CD4-positive, alpha-beta T cell treated with Interleukin-17A for 4 hours (primary cell): ENCODE measurements around the gene MR1.
A peak's percentile ranks its signal among the peaks of the same experiment; 100 is the strongest.

Experiments used
- DNase-seq: peaks from one replicate; pipeline ENCODE4 v3.0.0-alpha.2; 2020; ENCODE audit warnings: mixed read lengths

The MR1 gene

DNA sequence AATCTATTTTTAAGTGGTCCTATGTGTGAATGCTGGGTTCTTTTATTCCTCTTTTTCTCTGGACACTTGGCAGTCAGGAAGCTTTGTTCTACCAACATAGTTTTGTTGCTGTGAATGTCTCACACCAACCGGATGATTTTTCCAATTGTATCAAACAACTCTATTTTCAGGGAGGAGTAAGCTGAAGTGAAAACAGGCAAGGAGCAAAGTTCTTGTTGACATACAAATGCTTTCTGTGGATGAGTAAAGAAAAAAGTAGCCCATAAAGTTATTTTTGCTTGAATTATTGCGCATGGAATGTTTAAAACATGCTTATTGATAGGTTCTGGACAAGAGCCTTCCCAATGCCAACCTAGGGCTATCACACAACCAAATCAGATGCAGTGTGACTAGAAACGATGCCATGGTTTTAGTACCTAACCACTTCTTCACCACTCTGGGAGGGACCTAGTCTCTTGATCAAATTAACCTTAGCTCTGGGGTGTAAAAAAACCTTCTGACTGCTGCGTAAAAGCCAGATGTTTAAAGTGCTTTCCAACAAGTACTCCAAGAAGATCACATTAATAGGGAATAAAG is 59.2 kb downstream of the MR1 start:
- no peak for DNase-seq

DNA sequence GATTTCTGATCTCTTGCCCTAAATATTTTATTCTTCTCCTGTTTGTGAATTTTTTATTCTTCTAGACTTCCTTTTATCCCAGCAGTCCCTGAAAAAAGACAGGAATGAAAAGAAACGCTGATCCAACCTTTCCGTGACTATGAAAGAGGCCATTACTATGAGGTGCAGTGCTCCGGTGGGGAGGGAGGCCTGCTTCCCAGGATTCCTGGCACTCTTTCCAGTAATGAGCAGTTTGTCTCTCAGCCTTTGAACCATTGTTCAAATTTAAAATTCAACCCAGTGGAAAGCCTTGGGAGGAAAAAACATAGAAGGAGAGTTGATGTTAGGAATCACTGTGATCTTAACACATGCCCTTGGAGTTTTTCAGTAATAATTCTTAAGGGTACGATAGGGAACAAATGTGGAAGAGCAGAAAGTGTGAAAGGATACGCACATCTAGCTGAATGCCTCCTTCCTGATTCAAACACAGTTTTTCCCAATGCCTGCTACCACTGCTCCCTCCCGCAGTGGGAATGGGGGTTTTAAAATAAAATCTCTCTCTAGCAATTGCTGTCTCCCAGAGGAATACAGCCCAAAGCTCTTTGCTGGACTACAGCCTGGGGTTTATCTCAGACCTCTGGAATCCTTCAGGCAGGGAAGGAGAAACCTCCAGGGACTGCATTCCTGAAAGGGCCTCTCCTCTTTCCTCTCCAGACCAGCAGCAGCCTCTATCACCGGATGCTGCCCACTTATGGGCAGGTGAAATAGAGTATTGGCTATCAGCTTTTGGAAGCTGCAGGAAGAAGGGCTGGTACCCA is 60.8 kb downstream of the MR1 start:
- no peak for DNase-seq

DNA sequence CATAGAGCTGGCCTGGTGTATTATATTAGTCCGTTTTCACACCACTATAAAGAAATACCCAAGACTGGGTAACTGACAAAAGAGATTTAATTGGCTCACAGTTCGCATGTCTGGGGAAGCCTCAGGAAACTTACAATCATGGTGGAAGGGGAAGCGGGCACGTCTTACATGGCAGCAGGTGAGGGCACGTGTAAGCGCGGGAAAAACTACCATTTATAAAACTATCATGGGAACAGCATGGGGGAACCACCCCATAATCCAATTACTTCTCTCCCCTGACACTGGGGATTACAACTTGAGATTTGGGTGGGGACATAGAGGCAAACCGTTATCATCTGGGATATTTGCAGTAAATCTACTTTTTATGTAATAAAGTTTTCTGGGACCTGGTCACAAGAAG is 61.5 kb downstream of the MR1 start:
- no peak for DNase-seq

DNA sequence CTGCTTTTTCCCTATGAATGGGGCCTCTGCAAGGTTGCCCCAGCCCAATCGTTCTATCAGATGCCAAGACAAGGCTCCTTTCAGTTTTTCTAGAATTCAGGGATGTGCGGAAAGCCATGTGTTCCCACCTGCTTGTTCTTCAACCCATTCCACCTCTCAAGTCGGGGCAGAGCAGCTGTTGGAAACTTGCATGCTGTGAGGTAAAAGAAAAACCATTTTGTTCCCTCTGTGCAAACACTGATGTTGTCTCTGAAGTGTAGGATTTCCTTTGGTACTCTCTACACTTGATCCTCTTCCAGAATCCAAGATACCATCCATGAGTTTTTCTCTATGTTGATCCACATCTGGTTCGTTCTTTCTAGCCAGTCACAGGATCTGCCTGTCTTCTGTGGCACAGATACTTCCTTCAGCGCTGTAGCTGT is 62.0 kb downstream of the MR1 start:
- no peak for DNase-seq

DNA sequence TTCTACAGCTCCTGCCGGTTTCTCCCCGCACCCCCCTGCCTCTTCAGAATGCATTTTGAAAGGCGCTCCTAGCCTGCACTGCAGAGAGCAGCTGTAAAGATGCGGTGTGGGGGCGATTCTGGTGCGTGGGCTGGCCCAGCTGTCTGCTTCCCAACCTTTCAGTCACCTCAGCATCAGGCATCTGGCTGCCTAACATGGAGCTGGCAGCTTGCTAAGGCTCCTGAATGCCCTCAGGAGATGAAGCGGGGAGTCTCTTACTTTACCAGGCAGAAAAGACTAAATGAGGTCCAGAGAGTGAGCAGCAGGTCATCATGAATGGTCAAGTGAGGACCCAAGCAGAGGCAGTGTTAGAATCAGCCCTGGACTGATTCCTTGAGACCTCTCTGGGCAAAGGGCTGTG is 63.5 kb downstream of the MR1 start:
- DNase-seq = no peak

DNA sequence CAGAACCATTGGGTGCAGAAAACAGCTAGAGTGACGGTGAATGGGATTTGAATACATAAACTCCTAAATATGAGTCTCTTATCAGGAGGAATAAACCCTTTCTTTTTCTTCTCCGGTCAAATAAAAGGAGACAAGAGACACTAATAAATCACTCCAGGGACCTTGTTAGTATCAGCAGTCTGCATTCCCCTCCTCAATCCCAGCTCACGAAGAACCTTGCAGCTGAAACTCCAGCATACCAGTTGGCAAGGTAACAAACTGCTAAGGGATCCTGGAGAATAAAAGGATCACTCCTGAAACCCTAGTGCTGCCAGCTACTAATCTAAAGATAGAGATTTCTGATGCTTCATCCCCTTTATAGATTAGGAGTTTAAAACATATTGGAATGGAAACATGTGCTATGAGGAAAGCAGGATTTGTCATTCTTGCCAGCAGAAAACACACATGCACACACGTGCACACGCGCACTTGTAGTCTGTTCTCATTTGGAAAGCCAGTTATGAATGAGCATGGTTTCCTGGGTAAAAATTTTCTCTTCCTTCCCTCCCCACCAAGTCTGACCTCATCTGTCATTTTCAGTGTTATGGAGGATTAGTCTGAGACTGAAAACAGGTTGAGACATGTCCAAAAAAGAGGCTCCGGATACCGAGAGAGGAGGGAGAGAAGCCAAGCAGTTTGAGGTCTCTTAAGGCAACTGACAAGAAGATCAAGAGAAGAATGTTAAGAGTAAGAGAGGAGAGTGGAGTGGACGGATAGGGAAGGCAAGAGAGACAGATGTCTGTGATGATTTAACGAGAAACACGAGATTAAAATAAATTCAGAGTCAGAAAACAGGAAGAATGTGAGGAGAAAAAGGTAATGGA is 65.6 kb downstream of the MR1 start:
- peak; percentile 26 for DNase-seq

DNA sequence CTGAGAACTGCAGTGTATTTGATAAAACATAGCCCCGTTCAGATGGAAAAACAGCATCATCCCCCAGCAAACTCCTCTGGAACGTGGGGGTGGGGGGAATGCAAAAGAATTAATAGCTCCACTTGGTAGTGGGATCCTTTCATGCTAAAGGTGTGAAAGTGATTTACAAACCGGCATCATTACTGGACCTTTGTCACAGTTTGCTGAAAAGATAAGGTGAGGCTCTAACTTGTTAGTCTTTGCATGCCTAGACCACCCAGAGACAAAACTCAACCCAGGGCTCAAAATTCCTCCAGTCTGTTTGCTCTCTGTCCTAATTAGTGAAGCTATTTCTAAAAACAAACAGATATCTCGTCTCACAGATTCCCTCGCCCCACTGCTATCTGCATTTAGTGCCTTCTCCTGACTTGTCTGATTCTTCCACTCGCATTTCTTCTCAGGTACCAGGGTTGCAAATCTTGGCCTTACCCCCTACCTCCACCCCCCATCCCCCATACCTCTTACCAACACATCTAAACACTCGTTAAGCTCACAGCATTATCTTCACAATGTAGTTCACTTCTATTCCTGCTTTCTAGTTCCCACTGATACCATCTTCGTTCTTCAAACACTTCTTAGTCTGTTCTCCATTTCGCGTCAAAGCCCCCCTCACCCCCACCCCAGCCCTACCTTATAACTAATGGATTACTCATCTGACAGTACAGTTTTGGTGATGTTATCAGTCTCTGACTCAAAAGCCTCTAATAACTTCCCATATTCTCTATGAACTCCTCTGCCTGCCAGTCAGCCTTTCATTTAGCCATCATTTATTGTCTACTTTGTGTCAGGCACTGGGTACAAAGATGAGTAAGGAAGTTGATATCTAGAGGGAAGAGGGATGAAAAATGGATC is 66.5 kb downstream of the MR1 start:
- DNase-seq = peak; percentile 36

DNA sequence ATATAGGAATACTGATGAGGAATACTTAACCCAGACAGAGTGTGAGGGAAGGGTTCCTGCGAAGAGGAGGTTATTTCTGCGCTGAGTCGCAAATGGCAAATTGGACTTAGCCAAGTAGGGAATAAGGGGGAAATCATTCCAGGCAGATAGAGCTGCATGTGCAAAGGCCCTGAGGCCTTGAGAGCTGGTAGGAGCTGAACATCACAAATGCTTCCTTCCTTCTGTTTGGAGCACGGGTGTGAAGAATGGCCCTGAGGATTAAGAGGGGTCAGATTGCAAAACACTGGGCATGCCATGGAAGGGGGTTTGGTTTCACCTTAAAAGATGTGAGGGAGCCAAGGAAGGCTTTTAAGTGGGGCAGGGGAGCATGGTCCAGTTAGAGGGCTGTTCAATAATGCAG is 67.2 kb downstream of the MR1 start:
- no peak for DNase-seq

DNA sequence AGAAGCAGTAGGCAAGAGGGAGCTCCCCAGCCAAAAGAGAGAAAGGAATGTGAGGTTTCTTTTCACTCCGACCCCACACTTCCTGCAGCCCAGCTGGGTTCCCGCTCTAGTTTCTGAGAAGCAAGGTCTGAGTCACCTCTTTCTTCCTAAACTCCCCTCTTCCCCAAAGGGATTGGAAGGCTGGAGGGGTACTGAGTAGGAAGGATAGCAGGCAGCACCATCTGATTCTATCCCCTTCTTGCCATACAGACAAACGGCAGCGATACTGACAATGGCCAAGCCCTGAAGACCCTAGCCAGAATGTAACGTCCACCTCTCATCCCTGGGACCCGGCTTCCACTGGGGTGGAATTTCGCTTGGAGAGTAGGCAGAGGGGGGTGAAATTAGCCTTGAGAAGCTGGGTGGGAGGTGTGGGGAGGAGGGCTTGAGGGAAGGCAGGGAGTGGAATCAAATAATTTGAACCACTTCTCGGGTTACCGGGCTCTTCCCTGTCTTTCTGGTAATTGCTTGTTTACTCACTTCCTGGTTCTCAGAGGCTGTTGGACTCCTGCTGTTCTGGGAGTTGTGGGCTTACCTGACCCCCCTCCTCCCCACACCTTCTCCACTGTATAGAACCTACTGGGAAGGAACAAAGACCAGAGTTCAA is 67.9 kb downstream of the MR1 start:
- no peak for DNase-seq

DNA sequence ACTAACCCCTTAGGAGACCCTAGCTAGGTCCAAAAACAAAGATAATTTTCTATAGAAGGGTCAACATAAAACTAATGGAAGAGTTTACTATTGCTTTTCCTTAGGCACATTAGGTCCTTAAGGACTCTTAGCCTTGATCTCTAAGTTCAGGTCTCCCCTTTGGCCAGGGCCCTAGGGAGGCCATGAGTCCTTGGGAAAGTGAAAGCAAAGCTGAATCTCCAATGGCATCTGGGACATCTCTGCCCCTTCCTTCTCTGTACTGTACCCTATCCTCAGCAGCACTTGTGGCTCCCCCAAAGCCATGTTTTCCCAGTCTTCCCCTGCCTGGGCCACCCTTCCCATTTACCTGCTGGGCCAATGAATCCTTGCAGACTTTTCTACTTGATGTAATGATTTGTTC is 69.1 kb downstream of the MR1 start:
- no peak for DNase-seq

DNA sequence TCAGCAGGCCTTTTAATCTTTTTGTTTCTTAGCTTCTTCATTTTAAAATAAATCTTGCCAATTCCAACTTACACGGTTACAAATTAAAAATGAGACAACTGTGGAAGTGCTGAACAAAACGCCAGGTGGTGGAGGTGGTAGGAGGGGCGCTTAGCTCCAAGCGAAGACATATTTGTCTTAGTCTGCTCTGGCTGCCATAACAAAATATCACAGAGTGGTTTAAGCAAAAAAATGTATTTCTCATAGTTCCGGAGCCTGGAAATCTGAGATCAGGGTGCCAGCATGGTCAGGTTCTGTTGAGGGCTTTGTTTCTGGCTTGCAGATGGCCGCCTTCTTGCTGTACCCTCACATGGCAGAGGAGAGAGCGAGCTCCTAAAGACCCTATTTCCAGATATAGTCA is 69.6 kb downstream of the MR1 start:
- no peak for DNase-seq

DNA sequence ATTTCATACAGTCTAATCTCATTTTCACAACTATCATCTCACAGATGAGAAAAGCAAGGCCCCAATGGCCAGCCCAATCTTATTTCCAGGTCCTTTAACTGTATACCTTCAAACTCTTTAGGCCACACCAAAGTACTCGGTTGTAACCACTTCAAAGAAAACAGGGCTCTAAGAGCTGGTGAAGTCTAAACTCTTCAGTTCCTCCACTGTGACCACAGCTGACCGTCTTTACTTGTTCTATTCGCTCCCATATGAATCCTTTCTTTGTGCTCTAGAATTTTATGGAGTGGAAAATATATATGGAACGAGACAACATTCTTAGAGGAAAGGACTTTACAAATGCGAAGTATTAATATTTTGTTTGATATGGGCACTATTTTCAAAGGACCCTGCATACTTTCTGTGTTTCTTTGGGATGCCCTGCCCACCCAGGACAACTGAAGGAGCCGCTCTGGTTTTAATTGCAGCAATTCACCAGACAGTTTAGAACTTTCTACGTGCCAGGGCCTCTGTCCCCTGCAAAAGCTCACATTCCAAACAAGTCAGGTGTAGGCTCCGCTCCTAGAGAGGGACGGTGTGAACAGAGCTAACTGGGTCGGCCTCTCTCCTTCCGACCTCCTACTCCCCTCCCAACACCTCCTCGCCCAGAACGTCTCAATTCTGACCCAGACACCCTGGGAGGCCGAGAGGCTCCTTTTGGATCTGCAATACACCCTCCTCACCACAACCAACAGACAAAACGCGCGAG is 70.4 kb downstream of the MR1 start:
- no peak for DNase-seq

DNA sequence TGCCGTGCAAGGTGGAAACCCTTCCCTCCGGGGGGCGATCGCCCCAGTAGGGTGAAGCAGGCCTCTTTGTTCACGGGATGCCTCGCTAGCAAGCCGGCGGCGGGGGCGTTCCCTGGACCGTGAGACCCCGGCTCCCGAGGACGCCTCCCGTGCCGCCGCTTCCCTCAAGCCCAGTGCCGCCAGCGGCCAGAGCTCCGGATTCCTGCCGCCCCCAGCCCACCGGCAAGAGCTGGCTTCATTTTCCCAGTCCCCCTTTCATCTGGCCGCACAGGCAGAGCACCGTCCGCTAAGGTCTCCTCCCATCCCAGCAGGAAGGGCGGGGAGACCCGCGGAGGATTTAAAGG is 71.0 kb downstream of the MR1 start:
- peak; percentile 61 for DNase-seq

DNA sequence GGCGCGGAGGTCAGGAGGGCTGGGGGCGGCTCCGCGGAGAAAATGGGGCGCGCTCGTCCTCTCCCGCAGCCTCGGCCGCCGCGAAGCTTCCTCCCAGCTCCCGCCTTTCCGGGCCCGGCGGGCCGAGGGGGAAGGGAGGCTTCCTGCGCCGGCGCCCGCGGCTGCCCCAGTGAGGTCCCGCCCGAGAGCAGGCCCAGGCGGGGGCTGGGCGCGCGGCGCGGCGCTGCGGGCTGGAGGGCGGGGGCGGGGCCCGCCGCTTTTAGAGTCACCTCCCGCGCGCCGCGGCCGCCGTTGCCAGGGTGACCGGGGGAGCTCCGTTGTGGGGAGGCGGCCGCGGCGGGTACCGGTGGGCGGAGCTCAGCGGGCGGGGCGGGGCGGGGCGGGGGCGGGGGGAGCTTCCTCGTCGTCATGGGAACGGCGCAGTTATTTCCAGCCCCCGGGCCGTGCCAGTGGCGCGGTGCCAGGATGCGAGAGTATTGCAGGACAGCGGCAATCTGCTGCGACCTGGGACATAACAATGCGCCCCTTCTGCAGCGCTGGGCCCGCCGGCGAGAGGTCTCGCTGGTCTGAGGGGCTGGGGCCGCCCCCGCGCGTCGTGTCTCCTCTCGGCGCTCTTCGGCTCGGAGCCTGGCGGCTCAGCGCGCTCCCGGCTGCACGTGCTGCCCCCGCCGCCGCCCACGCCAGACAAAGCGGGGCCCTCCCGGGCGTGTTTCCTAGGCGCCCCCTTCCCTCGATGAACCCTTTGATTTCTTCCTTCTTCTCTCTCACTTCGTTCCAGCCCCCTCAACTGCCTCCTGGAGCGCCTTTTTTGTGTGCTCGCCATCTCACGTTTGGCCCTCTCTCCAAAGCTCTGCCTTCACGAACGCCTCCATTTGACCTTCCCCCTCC is 71.6 kb downstream of the MR1 start:
- peak; percentile 98 for DNase-seq

DNA sequence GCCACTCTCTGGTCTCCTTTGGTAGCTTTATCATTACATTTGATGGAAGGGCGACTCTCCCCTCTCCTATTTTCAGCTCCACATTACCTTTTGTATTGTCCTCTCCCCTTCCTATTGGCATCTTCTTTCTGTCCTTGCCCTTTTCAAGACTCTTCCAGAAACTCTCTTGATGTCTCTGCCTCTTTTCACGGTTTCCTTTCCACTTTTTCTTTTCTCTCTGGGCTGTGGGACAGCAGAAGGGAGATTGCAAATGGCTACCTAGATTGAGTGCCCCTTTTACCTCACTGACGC is 72.2 kb downstream of the MR1 start:
- DNase-seq = no peak

DNA sequence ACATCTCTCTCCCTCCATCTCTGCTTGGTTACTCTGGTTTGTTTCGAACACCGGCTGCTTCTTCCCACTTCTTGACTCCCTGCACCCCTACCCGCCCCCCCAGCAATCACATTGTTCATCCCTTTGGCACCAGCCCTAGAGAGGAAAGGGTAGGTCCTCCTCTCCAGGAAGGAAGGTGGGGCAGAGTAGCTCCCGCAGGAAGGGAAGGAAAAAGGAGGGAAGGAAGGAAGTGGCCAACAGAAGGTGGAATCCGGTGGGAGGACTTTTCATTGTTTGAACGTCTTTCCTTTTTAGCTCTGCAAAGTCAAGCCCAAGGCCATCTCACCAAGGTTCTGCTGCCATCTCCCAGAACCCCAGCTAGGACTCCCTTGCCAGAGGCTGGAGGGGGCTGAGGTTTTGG is 72.7 kb downstream of the MR1 start:
- no peak for DNase-seq

DNA sequence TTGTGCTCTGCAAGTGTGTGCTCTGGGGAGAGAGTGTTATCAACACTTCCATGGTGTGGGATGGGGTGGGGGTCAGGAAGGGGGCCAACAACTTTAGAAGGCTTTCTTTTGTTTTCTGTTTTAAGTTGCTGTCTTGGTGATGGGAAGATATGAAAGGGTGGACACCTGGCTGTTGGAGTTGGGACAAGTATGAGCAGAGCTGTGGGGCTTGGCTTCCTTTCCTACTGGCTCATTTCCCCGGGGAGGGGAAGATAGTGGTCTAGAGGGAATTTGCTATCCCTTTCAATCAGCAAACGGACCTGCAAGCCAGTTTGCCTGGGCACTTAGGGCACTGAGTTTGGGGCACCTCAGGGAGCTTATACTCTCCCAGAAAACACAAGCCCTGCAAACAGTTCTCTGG is 73.9 kb downstream of the MR1 start:
- DNase-seq = no peak

DNA sequence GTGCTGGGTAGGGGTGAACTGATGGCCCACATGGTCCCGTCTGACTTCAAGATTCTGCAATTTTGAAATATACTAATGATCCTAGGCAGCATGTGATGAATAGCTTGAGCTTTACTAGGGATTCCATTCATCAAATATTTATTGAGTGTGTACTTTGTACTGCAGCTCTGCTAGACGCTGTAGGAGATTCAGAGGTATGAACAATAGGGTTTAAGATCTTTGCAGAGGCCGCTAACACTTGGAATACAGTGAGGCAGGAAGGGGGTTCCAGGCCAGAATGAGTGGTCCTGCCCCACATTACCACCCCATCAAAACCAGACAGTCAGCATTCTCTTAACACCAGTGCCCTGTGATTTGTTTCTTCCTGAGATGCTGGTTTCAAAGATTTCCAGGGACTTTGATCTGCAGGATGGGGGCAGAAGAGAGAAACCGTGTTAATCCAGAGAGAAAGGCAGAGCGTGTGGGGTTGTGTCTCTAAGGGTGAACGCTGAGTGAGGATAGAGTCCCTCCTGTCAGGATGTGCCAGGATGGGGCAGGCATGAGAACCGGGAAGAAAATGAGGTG is 74.6 kb downstream of the MR1 start:
- DNase-seq = no peak

DNA sequence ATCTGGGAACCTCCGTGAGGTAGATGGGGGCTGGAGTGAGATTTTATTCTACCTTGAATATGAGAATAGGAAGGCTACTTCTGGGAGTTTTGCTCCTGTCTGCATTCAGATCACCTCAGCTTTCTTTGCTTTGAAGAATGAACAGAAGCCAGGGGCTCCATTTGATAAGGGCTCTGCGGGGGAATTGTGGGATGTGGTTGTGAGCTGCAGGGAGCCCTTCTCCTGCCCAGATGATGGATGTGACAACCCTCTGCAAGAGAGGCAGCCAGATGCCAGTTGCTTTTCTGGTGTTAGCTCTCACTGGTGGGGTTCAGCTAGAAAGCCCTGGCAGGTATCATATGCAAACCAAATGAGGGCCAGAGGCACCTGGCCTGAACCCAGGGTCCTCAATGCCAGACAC is 76.2 kb downstream of the MR1 start:
- DNase-seq = no peak
